GM23338 (cell line): ENCODE data around the gene FBXO47. TPM values are rescaled to one million over a fixed set of nuclear protein-coding genes. Genes with fewer than 3 reads are reported as not detected.
A peak's percentile ranks its signal among the peaks of the same experiment; 100 is the strongest.

ENCODE experiments used
- ATAC-seq: fragments of 200-7000 bp; cut with Tn5 transposase; 3 replicates; pipeline ENCODE4 v1.9.1; 2020
- DNase-seq: peaks from one replicate; pipeline ENCODE4 v3.0.0-alpha.2; 2015; ENCODE audit warnings: low spot score
- H2AFZ ChIP-seq: fragments of 200-600 bp; sonication (generic); 2 replicates; pipeline ENCODE4 v1.8.0; 2016; ENCODE audit warnings: antibody characterized with exemption, mild to moderate bottlenecking, moderate library complexity
- H3F3A ChIP-seq: fragments of 200-600 bp; sonication (generic); replicated peaks from 2 replicates; pipeline ENCODE4 v1.8.0; 2017; ENCODE audit warnings: antibody characterized with exemption, mixed run types, low read depth
- H3K27ac ChIP-seq: fragments of 200-600 bp; sonication (generic); 2 replicates; pipeline ENCODE4 v1.6.1; 2016; ENCODE audit warnings: low read depth
- H3K27me3 ChIP-seq: fragments of 200-600 bp; sonication (generic); 2 replicates; pipeline ENCODE4 v1.8.0; 2016; ENCODE audit warnings: mild to moderate bottlenecking, mixed run types, moderate library complexity; ENCODE audit not compliant: insufficient read depth
- H3K36me3 ChIP-seq: fragments of 200-600 bp; sonication (generic); 2 replicates; pipeline ENCODE4 v1.8.0; 2016; ENCODE audit warnings: mild to moderate bottlenecking; ENCODE audit not compliant: insufficient read depth
- H3K4me1 ChIP-seq: fragments of 200-600 bp; sonication (generic); 2 replicates; pipeline ENCODE4 v1.8.0; 2016; ENCODE audit warnings: mild to moderate bottlenecking, moderate library complexity; ENCODE audit not compliant: insufficient read depth
- H3K4me2 ChIP-seq: fragments of 200-600 bp; sonication (generic); 2 replicates; pipeline ENCODE4 v1.7.1; 2017; ENCODE audit warnings: mixed run types
- H3K4me3 ChIP-seq: fragments of 200-600 bp; sonication (generic); 2 replicates; pipeline ENCODE4 v1.6.1; 2016; ENCODE audit warnings: mixed run types
- H3K79me2 ChIP-seq: fragments of 200-600 bp; sonication (generic); replicated peaks from 2 replicates; pipeline ENCODE4 v1.8.0; 2017; ENCODE audit warnings: mild to moderate bottlenecking; ENCODE audit not compliant: insufficient read depth
- H3K9me2 ChIP-seq: fragments of 200-600 bp; sonication (generic); 2 replicates; pipeline ENCODE4 v1.8.0; 2017; ENCODE audit not compliant: insufficient read depth
- H4K20me1 ChIP-seq: fragments of 200-600 bp; sonication (generic); replicated peaks from 2 replicates; pipeline ENCODE4 v1.8.0; 2017; ENCODE audit warnings: mild to moderate bottlenecking; ENCODE audit not compliant: insufficient read depth
- H3K27ac Mint-ChIP-seq: 2 replicates; pipeline ENCODE4 v1.8.0; 2020; ENCODE audit warnings: inconsistent platforms, mild to moderate bottlenecking, moderate library complexity, mixed read lengths
- H3K27me3 Mint-ChIP-seq: 3 replicates; pipeline ENCODE4 v1.8.0; 2022; ENCODE audit warnings: low read depth, mild to moderate bottlenecking, moderate library complexity, mixed read lengths, inconsistent platforms; ENCODE audit not compliant: insufficient read depth, poor library complexity
- H3K36me3 Mint-ChIP-seq: 3 replicates; pipeline ENCODE4 v1.8.0; 2021; ENCODE audit warnings: low read depth, mild to moderate bottlenecking, inconsistent platforms, moderate library complexity, mixed read lengths
- H3K4me1 Mint-ChIP-seq: 3 replicates; pipeline ENCODE4 v1.8.0; 2020; ENCODE audit warnings: mild to moderate bottlenecking, inconsistent platforms, mixed read lengths
- H3K4me3 Mint-ChIP-seq: 3 replicates; pipeline ENCODE4 v1.8.0; 2021; ENCODE audit warnings: moderate library complexity, mild to moderate bottlenecking, inconsistent platforms, mixed read lengths
- H3K9me3 Mint-ChIP-seq: 3 replicates; pipeline ENCODE4 v1.8.0; 2020; ENCODE audit warnings: moderate library complexity, mild to moderate bottlenecking, inconsistent platforms, mixed read lengths
- NANOG ChIP-seq: IDR thresholded peaks from 2 replicates; pipeline ENCODE4 v1.6.1; 2016; ENCODE audit warnings: antibody characterized with exemption, borderline replicate concordance
- POLR2AphosphoS5 ChIP-seq: IDR thresholded peaks from 2 replicates; pipeline ENCODE4 v1.6.1; 2016; ENCODE audit warnings: antibody characterized with exemption, low read depth
- ZNF114 ChIP-seq: fragments of 250-450 bp; sonication (Bioruptor Pico); IDR thresholded peaks from 2 replicates; pipeline ENCODE4 v1.5.0; 2020; ENCODE audit warnings: mild to moderate bottlenecking, moderate library complexity
- polyA plus RNA-seq: library from polyadenylated mRNA; unstranded; fragments of >200 nt; fragmentation: Nextera tagmentation; extraction: Ambion mirVana; gene quantifications from 2 replicates; pipeline ENCODE4 v1.2.1, GENCODE V29; 2016
- total RNA-seq: library from RNA; depleted of rRNA; stranded (reverse); fragments of >200 nt; shearing (Covaris generic); gene quantifications from 2 replicates; pipeline ENCODE4 v1.2.3, GENCODE V29; 2014
- TF ChIP-seq, protein P1 (sequence below): IDR thresholded peaks from one replicate; pipeline ENCODE4 v1.6.1; 2018; ENCODE audit warnings: antibody characterized with exemption; ENCODE audit not compliant: unreplicated experiment
- TF ChIP-seq, protein P2 (sequence below): fragments of 250-450 bp; sonication (Bioruptor Pico); IDR thresholded peaks from 2 replicates; pipeline ENCODE4 v1.5.0; 2020; ENCODE audit warnings: mild to moderate bottlenecking, moderate library complexity

The FBXO47 gene
- total and polyA plus RNA-seq, 2 experiments from 2014 or later = not detected

DNA sequence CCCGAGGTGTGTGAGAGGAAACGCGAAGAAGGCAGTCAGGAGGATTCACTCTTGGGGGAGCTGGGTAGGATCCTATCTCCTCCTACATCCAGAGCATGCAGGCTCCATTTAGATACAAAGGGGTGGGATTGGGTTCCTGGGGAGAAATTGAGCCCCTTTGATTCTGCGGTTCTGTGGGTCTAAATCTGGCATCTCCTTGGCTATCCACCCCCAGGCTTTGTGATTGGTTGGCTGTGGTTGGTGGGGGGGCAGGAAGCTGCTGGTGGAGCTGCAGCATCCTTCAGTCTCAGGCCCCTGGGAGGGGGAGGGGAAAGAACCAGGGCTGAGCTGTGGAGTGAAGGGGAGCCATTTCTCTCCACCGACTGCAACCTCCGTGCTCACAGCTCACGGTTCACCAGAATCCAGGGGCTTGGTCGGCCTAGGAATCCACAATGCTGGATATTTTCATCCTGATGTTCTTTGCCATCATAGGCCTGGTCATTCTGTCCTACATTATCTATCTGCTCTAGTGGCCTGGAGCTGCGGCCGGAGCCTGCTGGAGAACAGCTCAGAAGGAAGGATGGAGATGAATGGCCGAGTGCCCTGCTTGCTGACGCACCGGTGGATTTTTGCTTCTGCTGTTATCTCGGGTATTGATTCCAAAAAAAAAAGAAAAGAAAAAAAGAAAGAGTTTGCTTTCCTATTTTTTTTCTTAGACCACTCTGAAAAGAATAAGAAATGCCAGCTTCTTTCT lies 41.8 kb downstream of the FBXO47 start, which contains the start of gene LASP1NB:
TSS of gene LASP1NB (plus strand) at position 352 of the 733 bp plus-strand sequence.
- Mint-ChIP-seq H3K9me3 (no peaks in the 10 kb centered on the region), H3K27me3 (peaks cover 14% of the 10 kb centered on the region), H3K4me3 (peak within 1 kb of the TSS; percentile 59), H3K27ac (peak within 1 kb of the TSS; percentile 88), H3K4me1 (peaks cover 34% of the 10 kb centered on the region), H3K36me3 (peaks cover 4% of the 10 kb centered on the region; the same call in 1 of the 3 replicates)
- Histone ChIP-seq H3K36me3 (no peaks in the 10 kb centered on the region), H4K20me1 (peaks cover 4% of the 10 kb centered on the region; the same call in 1 of the 2 replicates), H3K4me3 (peak within 1 kb of the TSS; percentile 37; the same call in 1 of the 2 replicates), H3K27ac (peak within 1 kb of the TSS; percentile 77), H3F3A (peaks cover 4% of the 10 kb centered on the region; the same call in 1 of the 2 replicates), H2AFZ (peak within 1 kb of the TSS; percentile 19; the same call in 1 of the 2 replicates), H3K9me2 (0 out of 2 replicates have a peak, but pooled peaks cover 3% of the 10 kb centered on the region), H3K79me2 (no peaks in the 10 kb centered on the region), H3K4me1 (peaks cover 19% of the 10 kb centered on the region), H3K27me3 (no peaks in the 10 kb centered on the region), H3K4me2 (peak within 1 kb of the TSS; percentile 64)
- DNase-seq (peak; percentile 85), ATAC-seq (peak; percentile 61)
- TF ChIP-seq POLR2AphosphoS5 = 0 out of 2 replicates have a peak, but pooled peaks have one; percentile 38
- TF ChIP-seq, protein P1, sequence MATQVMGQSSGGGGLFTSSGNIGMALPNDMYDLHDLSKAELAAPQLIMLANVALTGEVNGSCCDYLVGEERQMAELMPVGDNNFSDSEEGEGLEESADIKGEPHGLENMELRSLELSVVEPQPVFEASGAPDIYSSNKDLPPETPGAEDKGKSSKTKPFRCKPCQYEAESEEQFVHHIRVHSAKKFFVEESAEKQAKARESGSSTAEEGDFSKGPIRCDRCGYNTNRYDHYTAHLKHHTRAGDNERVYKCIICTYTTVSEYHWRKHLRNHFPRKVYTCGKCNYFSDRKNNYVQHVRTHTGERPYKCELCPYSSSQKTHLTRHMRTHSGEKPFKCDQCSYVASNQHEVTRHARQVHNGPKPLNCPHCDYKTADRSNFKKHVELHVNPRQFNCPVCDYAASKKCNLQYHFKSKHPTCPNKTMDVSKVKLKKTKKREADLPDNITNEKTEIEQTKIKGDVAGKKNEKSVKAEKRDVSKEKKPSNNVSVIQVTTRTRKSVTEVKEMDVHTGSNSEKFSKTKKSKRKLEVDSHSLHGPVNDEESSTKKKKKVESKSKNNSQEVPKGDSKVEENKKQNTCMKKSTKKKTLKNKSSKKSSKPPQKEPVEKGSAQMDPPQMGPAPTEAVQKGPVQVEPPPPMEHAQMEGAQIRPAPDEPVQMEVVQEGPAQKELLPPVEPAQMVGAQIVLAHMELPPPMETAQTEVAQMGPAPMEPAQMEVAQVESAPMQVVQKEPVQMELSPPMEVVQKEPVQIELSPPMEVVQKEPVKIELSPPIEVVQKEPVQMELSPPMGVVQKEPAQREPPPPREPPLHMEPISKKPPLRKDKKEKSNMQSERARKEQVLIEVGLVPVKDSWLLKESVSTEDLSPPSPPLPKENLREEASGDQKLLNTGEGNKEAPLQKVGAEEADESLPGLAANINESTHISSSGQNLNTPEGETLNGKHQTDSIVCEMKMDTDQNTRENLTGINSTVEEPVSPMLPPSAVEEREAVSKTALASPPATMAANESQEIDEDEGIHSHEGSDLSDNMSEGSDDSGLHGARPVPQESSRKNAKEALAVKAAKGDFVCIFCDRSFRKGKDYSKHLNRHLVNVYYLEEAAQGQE = no peak

DNA sequence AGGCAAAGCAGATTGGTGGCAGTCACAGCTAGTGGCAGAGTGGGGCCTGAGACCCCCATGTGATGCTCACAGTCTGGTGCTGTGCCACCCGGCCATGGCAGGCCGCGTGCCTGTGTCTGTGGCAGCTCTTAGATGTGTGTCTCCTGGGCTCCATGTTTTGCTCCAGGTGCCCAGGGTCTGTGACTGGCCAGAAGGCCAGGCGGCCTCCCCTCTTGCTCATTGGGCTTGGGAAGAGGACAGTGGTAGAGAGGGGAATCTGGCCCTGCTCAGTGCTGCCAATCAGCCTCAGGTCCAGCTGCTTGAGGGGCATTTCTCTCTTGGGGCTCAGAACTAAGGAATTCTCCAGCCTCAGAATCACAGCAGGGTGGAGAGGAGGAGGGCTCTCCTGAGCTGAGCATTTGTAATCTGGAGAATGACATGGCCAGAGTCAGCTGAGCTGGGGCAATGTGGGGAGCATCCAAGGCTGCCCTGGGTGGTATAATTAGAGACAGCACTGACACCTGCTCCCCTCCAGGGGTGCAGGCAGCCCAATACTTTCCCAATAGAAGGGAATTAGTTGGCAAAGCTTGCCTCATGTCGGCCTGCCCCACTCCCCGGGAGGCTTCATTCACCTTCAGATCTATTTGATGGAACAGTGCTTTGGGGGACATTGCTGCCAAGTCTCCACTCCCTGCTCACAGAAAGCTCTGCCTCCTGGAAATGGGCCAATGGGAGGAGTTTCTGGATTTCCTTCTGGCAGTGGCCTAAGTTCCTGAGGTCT lies 44.5 kb downstream of the FBXO47 start:
- no peaks in the 10 kb centered on the region for H3K27me3 ChIP-seq
- Mint-ChIP-seq H3K4me3 (no peak overlapping the region), H3K27me3 (peaks cover 14% of the 10 kb centered on the region), H3K36me3 (peaks cover 25% of the 10 kb centered on the region), H3K9me3 (no peaks in the 10 kb centered on the region), H3K27ac (0 out of 2 replicates have a peak overlapping the region, but pooled peaks have one; percentile 4), H3K4me1 (peaks cover 34% of the 10 kb centered on the region)
- DNase-seq (peak; percentile 76), ATAC-seq (peak; percentile 80)
- H3K9me2 ChIP-seq = 0 out of 2 replicates have a peak, but pooled peaks cover 3% of the 10 kb centered on the region
- peaks cover 6% of the 10 kb centered on the region for H4K20me1 ChIP-seq
- H3K4me1 ChIP-seq = peaks cover 19% of the 10 kb centered on the region
- H2AFZ ChIP-seq = no peak overlapping the region
- H3K4me2 ChIP-seq = peak overlapping the region; percentile 37; the same call in 1 of the 2 replicates
- peak overlapping the region; percentile 53 for H3K27ac ChIP-seq
- peaks cover 7% of the 10 kb centered on the region; the same call in 1 of the 2 replicates for H3F3A ChIP-seq
- H3K36me3 ChIP-seq = no peaks in the 10 kb centered on the region; the same call in 1 of the 2 replicates
- H3K4me3 ChIP-seq = no peak overlapping the region
- no peaks in the 10 kb centered on the region for H3K79me2 ChIP-seq
- TF ChIP-seq POLR2AphosphoS5 (no peak), NANOG (no peak), ZNF114 (CRISPR knock-in tag) (no peak)
- TF ChIP-seq, protein P2, sequence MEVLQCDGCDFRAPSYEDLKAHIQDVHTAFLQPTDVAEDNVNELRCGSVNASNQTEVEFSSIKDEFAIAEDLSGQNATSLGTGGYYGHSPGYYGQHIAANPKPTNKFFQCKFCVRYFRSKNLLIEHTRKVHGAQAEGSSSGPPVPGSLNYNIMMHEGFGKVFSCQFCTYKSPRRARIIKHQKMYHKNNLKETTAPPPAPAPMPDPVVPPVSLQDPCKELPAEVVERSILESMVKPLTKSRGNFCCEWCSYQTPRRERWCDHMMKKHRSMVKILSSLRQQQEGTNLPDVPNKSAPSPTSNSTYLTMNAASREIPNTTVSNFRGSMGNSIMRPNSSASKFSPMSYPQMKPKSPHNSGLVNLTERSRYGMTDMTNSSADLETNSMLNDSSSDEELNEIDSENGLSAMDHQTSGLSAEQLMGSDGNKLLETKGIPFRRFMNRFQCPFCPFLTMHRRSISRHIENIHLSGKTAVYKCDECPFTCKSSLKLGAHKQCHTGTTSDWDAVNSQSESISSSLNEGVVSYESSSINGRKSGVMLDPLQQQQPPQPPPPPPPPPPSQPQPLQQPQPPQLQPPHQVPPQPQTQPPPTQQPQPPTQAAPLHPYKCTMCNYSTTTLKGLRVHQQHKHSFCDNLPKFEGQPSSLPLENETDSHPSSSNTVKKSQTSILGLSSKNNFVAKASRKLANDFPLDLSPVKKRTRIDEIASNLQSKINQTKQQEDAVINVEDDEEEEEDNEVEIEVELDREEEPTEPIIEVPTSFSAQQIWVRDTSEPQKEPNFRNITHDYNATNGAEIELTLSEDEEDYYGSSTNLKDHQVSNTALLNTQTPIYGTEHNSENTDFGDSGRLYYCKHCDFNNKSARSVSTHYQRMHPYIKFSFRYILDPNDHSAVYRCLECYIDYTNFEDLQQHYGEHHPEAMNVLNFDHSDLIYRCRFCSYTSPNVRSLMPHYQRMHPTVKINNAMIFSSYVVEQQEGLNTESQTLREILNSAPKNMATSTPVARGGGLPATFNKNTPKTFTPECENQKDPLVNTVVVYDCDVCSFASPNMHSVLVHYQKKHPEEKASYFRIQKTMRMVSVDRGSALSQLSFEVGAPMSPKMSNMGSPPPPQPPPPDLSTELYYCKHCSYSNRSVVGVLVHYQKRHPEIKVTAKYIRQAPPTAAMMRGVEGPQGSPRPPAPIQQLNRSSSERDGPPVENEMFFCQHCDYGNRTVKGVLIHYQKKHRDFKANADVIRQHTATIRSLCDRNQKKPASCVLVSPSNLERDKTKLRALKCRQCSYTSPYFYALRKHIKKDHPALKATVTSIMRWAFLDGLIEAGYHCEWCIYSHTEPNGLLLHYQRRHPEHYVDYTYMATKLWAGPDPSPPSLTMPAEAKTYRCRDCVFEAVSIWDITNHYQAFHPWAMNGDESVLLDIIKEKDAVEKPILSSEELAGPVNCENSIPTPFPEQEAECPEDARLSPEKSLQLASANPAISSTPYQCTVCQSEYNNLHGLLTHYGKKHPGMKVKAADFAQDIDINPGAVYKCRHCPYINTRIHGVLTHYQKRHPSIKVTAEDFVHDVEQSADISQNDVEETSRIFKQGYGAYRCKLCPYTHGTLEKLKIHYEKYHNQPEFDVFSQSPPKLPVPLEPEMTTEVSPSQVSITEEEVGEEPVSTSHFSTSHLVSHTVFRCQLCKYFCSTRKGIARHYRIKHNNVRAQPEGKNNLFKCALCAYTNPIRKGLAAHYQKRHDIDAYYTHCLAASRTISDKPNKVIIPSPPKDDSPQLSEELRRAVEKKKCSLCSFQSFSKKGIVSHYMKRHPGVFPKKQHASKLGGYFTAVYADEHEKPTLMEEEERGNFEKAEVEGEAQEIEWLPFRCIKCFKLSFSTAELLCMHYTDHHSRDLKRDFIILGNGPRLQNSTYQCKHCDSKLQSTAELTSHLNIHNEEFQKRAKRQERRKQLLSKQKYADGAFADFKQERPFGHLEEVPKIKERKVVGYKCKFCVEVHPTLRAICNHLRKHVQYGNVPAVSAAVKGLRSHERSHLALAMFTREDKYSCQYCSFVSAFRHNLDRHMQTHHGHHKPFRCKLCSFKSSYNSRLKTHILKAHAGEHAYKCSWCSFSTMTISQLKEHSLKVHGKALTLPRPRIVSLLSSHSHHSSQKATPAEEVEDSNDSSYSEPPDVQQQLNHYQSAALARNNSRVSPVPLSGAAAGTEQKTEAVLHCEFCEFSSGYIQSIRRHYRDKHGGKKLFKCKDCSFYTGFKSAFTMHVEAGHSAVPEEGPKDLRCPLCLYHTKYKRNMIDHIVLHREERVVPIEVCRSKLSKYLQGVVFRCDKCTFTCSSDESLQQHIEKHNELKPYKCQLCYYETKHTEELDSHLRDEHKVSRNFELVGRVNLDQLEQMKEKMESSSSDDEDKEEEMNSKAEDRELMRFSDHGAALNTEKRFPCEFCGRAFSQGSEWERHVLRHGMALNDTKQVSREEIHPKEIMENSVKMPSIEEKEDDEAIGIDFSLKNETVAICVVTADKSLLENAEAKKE (CRISPR knock-in tag) = no peak
